GM21423 (cell line): Measurements from ENCODE around the gene WDR1.
A peak's percentile ranks its signal among the peaks of the same experiment; 100 is the strongest.

Experiments used
- ATAC-seq: cut with Tn5 transposase; IDR thresholded peaks from one replicate; pipeline ENCODE4 v1.9.1; 2021; ENCODE audit warnings: mild to moderate bottlenecking, moderate library complexity; ENCODE audit not compliant: unreplicated experiment

Gene WDR1

DNA sequence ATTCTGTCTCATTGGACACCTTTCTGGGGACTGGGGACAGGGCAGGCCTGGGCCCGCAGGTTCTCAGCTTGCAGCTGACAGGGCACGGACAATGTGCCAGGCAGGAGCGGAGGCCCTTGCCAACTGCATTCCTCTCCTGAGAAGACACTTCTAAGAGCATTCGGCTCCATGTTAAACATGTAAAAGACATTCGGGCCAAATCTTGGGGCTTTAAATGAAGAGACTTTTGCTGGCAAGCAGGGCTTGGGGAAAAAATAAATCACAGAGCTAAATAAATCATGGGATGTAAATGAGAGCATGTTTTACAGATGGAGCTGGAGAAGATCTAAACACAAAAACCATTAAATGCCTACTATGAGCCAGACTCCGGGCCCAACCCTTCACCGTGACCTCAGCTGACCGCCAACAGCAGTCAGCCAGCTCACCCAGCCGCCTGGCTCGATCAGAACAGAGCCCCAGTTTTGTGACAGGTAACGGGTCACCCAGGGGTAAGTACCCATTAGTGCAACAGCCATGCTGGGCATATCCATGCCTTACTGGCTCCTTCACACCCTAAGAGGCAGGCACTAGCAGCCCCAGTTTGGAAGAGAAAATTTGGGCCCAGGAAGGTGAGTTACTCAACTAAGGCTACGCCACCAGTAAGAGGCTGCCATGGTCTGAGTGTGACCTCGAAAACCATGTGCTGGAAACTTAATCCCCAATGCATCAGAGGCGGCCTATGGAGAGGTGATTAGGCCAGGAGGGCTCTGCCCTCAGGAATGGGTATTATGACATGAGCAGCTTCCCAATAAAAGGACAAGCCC, 14.7 kb downstream of the WDR1 start:
- no peak for ATAC-seq

DNA sequence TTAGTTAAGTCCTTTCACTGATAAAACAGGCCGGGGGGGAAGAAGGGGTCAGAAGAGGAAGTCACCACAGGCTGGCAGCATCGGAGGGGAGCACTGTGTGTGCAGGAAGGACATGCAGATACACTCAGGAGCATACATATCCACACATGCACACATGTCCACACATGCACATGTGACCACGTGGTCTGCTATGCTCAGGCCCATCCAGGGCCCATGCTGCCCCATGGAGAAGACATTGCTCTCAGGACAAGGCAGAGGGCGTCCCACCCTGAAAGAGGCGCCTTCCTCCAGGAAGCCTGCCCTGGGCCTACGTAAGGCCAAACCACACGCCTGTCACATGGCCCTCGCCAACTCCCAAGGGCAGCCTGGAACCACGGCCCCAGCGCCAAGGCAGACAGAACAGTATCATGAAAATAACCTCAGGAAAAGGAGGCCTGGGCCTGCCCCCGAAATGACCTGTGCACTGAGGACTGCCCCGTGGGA, 15.8 kb downstream of the WDR1 start:
- no peak for ATAC-seq

DNA sequence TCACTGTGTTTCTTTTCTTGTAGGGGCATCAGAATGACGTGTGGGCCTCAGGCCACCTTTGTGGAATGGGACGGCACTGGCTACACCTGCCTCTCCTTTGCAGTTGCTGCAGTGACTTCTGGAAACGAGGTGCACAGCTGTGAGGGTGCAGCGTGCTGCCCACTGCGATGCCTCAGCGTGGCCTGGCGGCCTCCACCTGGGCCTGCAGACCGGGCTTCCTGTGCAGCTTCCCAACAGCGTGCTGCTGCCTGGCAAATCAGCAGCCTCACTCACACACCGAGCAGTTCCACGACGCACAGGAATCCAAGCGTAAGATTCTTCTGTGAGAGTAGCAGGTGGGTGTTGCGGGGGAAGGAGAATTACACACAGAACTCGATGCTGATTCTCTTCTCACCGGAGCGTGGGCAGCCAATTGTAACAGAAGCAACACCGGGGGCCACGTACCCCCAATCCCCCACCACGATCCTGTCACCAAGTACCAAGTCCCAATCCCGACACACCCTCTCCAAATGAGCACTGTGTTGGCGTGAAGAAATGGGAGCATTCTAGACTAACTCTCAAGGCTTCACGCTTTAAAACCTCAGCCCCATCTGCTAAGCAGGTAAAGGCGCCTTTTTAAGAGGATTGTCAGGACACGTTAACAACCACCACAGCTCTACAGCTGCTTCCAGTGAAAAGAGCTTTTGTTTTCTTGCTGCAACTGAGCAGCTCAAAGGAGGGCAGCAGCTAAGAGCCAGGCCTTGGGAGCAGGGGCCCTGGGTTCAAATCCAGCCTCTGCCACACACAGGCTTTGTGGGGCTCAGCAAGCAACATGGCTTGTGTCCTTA, 16.9 kb downstream of the WDR1 start:
- no peak for ATAC-seq

DNA sequence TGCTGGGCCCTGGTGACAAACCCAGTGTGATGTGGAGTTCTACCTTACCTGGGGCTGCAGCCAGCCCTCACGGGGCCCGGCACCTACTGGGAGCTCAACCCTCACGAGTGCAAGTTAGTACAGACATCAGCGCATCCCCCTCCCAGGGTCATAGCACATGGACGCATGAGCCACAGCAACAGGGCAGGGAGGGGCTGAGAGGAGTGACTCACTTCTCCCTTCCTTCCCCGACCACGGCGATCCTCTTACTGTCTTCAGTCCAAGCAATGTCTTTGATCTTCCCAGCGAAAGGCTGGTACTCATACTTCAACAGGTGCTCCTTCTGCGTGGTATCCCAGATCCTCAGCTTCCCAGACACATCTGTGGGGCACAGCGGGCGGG, 17.8 kb downstream of the WDR1 start:
- no peak for ATAC-seq

DNA sequence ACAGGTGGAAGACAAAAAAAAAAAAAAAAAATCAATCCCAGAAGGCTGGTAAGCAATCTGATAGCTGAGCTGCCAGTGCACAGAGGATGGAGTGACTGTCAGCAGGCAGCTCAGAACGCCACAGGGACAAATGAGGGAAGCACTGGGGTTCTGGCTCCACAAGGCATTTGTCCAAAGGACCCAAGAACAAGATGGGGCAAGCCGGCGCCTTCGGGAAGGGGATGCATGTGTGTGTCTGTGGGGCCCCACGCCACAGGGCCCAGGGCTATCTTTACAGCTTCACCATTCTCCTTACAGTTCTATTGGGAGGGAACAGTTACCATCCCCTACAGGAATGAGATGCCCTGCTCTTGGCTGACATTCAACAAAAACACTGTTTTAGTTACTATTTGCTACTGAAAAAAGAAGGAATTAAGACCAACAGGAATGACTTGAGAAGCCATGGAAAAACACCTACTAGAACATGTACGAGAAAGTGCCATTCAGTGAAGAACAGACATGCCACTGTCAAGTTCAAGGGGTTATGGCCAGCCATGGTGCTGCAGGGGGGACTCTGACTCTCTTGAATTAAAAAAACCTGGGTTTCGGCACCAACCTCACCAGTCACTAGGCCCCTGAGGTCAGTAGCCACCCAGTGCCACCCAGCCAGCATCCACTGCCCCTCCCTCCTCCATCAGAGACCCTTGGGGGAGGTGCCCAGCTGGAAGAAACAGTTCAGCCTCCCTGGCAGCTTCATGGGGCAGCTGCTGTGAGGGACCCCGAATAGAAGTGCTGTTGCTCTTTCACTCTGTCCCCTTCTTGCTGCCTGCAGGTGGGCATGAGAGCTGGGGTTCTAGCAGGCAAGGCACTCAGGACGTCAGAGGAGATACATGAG, 18.5 kb downstream of the WDR1 start:
- no peak for ATAC-seq

DNA sequence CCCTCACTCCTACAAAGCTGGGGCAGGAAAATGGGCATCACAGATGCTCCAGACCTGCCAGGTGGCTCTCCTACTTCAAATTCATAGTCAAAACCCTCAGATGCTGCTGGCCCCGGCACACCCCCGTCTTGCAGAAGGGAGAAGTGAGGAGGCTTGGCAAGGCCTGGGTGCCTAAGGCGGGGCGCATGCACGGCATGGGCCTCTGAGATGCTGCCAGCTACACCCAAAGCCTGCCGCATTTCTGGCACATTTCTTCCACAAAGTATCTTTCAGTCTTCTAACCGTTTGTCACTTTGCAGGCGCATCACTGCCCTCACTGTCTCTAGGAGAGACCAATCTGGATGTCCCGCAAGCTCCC, 19.6 kb downstream of the WDR1 start:
- no peak for ATAC-seq

DNA sequence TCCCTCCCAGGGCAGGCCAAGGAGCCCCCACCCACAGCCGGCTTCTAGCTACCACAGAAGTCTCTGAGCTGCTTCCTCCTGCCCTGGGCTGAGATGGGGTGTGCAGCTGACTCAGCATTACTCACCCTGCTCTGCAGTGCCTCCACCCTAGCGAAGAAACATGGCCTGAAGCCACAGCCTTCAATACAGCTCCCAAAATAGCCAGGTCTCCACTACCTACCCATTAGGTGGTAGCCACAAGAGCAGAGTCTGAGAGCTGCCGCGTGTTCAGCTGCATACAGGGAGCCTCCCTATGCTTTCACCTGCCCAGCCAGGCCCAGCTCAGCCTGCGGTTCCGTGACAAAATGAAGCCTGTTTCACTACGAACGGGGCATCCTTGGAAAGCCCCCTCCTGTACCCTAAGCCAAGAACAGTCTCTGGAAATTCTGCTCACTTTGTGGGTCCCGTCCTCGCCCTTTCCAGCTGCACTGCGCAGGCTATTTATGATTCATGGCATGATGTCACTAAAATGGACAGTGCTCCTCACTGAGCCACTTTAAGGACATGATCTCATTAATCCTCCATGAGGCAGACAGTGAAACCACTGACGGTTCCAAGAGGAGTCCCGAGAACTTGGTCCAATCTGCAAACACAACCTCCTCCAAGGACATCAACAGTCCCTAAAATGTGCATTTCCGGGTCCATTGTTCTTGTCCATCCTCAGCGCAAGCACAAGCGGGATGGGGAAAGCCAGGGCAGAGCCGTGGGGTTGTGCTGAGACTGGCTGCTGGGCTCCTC, 20.2 kb downstream of the WDR1 start:
- ATAC-seq = peak; percentile 79

DNA sequence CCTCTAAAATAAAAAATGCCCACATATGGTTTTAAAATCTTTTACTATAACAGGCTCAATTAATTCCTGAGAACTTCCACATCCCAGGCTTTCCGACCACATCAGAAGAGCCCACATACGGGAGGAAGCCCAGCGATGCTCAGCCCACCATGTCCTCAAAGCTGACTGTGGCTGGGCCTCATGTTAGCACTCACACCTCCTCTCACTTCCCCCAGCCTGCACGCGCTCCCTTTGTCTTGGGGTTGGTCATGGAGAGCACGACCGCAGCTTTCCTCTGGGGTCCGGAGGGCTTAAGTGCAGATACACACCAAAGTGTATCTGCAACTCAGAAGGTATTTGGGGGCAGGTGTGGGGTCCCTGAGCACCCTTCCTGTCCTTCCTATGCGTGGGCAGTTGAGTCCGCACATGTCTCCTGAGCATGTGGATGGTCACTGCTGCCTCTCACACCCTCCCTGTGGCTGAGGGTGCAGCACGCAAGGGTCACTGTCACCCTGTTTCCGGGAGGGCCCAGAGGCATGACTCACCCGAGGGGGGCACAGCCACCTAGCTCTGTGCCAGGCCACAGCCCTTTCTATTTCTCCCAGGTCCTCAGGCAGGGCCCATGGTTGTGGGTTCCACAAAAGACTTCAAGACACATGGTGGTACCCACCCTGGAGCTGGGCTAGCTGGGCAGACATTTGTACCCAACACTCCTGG, 21.2 kb downstream of the WDR1 start:
- peak; percentile 9 for ATAC-seq

DNA sequence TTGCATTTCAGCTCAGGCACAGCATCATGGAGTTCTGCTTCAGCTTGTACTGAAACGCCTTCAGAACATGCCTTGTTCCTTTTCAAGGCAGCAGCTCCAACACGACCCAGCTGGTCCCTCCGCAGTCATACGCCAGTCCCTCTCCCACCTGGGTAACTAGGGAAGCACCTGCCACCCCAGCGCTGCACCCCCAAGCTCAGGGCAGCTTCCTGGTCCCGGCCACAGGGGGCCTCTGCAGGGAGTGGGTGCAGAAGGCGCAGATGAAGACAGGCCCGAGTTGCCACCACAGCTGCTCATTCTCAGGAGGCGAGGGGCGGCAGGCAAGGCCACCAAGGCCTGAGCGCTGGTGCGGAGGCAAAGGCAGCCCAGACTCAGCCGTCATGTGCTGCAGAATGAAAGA, 21.8 kb downstream of the WDR1 start:
- ATAC-seq = no peak

DNA sequence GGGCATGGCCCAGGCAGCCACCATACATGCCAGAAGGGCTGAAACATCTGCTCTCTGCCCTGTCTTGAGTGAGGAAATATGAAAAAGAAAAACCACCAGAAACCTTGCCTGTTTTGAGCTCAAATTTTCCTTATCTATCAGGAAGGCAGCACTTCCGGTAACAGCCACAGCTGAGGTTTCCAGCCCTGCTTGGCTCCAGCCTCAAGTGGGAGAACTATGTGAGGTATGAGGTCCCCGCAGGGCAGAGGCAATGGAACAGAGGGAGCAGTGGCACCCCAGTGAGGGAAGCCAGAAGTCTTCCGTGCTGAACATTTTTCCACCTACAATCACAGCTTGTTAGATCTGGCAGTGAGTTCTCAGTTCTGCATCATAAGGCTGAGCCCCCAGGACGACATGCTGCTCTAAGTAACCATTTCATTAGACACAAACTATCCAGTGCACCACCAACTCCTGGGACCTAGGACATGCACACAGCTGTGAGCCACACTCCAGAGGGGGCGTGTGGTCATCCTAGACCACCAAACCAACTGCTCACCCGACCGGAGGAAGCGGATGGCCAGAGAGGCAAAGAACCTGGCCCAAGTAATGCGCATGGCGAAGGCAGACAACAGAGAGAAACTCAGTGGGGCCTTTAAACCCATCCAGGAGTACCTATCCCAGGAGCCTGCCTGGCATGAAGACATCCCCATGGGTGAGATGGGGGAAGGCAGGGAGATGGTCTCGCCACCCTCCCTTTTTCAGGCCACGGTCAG, 22.6 kb downstream of the WDR1 start:
- no peak for ATAC-seq

DNA sequence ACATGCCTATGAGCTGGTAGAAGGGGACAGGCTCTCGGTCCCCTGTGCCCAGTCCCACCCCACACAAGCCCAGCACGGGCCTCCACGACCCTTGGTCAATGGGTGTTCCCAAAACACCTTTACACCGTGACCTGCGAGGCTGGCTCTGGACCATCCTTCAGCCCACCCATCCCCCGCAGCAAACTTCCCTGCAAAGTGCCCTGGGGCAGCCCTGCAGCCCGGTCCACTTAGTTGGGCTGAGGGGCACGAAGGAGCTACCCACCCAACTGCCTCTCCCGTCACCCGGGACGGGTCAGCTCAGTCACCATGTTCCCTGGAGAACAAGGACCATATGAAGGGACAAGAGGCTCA, 23.4 kb downstream of the WDR1 start:
- ATAC-seq = no peak

DNA sequence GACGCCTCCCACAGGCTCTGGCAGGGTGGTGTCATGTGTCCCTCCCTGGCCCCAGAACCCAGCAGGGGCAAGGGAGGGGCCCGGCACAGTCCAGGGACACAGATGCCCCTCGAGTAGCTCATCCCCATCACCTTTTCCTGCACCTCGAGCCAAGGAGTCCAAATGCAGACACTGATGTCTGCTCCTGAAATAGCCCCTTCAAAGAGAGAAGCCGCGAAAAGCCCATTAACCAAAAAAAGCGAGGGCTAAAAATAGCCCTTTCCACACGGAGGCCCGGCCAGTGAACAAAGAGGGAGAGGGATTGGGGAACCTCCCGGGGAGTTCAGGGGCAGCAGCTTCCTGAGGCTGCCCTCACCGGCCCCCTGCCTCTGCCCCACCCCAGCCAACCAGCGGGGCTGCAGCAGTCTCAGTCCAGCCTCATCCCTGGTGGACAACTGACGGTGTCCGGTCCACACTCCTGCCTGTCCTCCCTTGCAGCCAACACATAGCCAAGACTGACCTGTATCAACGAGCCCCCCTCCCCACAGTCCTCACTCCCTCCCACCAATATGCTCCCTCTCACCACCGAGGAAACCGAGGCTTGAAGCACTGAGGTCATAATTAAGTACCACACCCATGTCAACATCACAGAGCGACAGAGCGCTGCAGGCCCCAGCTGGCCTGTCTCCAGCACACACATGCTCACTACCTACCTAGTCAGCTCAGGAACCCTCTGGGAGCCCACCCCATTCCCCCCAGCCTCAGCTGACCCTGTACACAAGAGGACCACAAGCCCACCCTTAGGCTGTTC, 23.9 kb downstream of the WDR1 start:
- ATAC-seq = no peak

DNA sequence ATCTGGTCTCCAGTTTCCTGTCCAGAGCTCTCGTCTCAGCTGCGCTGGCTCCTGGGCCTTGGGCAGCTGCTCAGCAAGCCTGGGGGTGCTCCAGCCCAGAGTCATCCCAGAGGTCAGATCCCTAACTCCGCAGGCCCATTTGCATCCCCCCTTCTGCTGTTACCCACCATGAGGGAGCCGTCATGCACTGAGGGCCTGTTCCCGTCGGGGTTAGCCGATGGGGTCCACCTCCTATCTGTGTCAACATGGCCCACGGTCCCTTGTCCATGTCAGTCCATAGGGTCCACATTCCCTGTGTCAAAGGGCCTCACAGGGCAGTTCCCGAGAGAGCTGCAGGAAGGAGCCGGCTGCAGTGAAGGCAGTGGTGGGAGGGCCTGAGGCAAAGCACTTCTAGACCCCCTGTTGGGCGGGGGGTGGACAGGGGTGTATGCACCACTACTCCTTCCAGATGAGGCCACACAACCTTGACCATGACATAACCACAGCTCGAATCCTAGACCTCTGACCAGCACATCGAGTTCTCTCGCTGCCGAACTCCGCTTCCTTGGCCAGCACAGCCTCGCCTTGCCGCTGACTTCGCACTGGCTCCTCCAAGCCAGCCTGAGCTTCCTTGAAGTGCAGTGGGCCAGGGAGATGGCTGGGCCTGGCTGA, 24.9 kb downstream of the WDR1 start:
- ATAC-seq = no peak

DNA sequence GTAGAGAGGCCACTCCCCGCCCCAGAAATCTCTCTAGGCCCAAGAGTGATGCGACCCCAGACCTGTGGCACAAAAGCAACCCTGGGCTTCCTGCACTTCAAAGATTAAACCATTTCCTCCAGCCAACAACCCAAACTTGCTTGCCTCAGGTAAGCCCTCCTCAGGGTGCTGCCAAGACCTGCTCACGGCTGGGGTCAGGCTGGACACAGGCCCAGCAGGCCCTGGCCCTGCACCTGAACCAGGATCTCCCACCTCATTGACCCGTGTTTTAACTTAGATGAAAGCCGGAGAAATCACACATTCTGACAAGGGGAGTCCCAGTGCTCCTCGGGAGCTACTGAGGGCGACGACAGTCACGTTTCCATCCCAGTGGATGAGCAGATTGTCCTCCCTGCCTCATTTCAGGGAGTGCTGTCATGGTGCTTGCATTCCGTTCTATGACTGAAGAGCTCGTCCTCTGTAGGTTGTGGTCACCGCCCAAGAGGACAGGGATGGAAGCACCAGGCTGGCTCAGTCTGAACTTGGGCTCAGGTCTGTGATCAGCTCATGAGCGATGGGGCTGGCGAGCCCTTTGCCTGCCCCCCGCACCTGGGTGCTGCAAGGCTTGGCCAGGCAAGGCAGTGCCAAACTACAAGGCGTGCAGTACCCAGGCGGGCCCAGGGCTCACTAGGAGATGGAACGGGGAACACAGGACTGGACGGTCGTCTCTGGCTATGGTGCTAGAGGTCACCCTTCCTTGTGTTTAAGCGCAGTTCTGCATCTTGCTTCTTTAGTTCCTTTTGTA, 25.9 kb downstream of the WDR1 start:
- ATAC-seq = no peak

DNA sequence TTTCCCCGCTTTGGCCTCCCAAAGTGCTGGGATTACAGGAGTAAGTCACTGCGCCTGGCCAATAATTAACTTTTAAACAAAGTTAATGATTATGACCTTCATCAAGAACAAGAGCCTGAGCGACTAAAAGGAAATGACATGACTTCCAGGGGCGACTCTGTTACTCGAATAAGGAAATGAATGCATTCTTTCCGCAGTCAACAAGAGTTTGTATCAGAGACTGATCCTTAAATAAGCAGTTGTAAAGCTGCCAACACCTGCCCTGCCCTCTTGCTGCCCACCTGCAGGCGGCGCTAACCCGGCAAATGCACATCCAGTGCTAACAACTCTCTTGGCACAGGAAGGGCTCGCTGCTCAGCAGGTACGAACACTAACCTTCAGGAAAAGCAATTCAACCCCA, 27.3 kb downstream of the WDR1 start:
- ATAC-seq = no peak

DNA sequence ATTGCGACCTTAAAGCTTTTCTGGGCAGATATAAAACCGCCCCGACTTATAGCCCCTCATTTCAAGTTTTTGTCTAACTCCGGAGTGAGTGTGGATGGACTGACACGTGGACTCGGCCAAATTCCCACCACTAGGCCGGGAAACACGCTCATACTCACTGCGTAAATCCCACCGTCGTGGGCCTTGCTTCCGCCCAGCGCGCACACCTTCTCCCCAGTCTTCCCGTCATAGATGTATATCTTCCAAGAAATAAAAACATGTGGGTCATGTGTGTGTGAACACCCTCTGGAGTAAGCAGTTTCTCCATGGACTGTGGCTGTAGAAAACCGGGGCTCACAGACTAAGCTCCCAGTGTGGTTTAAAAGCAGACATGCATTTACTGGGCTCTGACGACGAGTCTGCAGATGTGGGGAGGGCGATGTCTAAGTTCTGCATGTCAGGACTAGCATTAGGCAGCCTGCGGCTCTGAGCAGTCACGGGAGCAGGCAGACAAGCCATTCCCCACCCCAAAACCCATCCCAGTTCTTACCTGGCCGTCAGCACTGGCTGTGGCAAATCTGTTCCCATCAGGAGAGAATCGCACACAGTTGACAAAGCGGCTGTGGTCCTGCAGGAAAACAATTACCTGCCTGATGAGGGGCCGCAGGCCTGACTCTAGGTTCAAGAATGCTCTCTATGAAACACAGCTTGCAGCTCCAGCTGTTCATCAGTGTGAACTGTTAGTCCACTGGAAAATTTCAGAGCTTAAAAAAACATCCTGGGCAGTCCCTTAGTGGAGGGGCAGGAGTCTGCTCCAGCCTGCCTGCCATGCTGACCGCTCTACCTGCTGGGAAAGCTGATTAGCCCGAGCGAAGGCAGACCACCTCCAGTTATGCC, 28.2 kb downstream of the WDR1 start:
- no peak for ATAC-seq
